K562 (cell line): ENCODE measurements around the gene S1PR1. TPM values are rescaled to one million over a fixed set of nuclear protein-coding genes. Genes with fewer than 3 reads are reported as not detected.

Experiments
- ATAC-seq: fragments of 200-7000 bp; cut with Tn5 transposase; 3 replicates; pipeline ENCODE4 v1.9.1; 2020; ENCODE audit warnings: moderate library complexity
- BruUV-seq: library from RNA; stranded (reverse); fragments of 400-500 nt; replicated peaks from 2 replicates; lab custom pipeline; 2021; lab: Mats Ljungman, UMichigan
- CTCF ChIA-PET: fragments of 300-600 bp; formaldehyde crosslinking; extraction: SDS; loops from one replicate; lab custom pipeline; 2021; ENCODE audit warnings: low intra/inter-chr PET ratio; lab: Yijun Ruan, JAX
- POLR2A ChIA-PET: fragments of 300-600, 350-650 bp; sonication (Branson Sonifier 250); formaldehyde crosslinking; extraction: SDS; loops from one replicate; lab custom pipeline; 2021; ENCODE audit warnings: antibody characterized with exemption, inconsistent platforms; lab: Yijun Ruan, JAX
- DNase-seq, 4 experiments: peaks; one replicate each; pipeline versions ENCODE4 v3.0.0 to v3.0.0-alpha.2; 2011 to 2018; ENCODE audit warnings: low spot score in 3 of 4, mixed read lengths in 3 of 4; ENCODE audit errors: extremely low read depth in 1 of 4
- FAIRE-seq: peaks from 2 replicates; lab custom pipeline; 2011; peaks lifted over from hg19 to GRCh38; lab: Jason Lieb, UNC
- H2AFZ ChIP-seq: 2 replicates; pipeline ENCODE4 v1.6.0; 2011; ENCODE audit warnings: low read depth, low read length, control low read depth, inconsistent platforms
- H3K27ac ChIP-seq: fragments of 200-600 bp; 3 replicates; pipeline ENCODE4 v1.8.0; 2011; ENCODE audit warnings: low read depth, mild to moderate bottlenecking, control low read depth, inconsistent platforms, low read length, moderate library complexity, mixed read lengths; ENCODE audit errors: extremely low read depth
- H3K27me3 ChIP-seq, 2 experiments: fragments of 300-600 bp in 1 of 2; 2 replicates in 1 of 2; 3 replicates in 1 of 2; pipeline versions ENCODE4 v1.6.0 to v1.8.0; 2011; ENCODE audit warnings: inconsistent platforms in 2 of 2, low read length in 2 of 2, mild to moderate bottlenecking in 1 of 2, mixed read lengths in 1 of 2, moderate library complexity in 1 of 2; ENCODE audit not compliant: control insufficient read depth in 2 of 2, insufficient read depth in 2 of 2
- H3K36me3 ChIP-seq: fragments of 300-600 bp; 3 replicates; pipeline ENCODE4 v1.8.0; 2011; ENCODE audit warnings: mild to moderate bottlenecking, low read length, inconsistent platforms; ENCODE audit not compliant: control insufficient read depth, insufficient read depth
- H3K4me1 ChIP-seq, 2 experiments: fragments of 200-600 bp in 1 of 2; replicated peaks in 1 of 2; 2 replicates in 1 of 2; 3 replicates in 1 of 2; pipeline versions ENCODE4 v1.5.1 to v1.8.0; 2011; ENCODE audit warnings: inconsistent platforms in 2 of 2, low read length in 2 of 2, mild to moderate bottlenecking in 1 of 2, mixed read lengths in 1 of 2, moderate library complexity in 1 of 2; ENCODE audit not compliant: control insufficient read depth in 2 of 2, insufficient read depth in 2 of 2
- H3K4me2 ChIP-seq: 2 replicates; pipeline ENCODE4 v1.6.1; 2011; ENCODE audit warnings: low read length, control low read depth, inconsistent platforms, mixed read lengths; ENCODE audit not compliant: insufficient read depth
- H3K4me3 ChIP-seq: fragments of 200-600 bp; sonication (generic), shearing (Covaris generic); 2 replicates; pipeline ENCODE4 v1.5.1; 2016; ENCODE audit warnings: control low read depth, inconsistent platforms
- H3K79me2 ChIP-seq: fragments of 200-600 bp; 3 replicates; pipeline ENCODE4 v1.8.0; 2011; ENCODE audit warnings: low read length, inconsistent platforms; ENCODE audit not compliant: control insufficient read depth, insufficient read depth
- H3K9ac ChIP-seq, 2 experiments: 2 replicates each; pipeline versions ENCODE4 v1.6.0 to v1.6.1; 2011; ENCODE audit warnings: low read depth in 2 of 2, low read length in 2 of 2, control low read depth in 1 of 2, inconsistent platforms in 1 of 2, mild to moderate bottlenecking in 1 of 2, mixed read lengths in 1 of 2; ENCODE audit not compliant: insufficient read depth in 1 of 2
- H3K9me1 ChIP-seq: one replicate; pipeline ENCODE4 v1.6.0; 2011; ENCODE audit warnings: inconsistent platforms, mild to moderate bottlenecking, low read length, moderate library complexity; ENCODE audit not compliant: control insufficient read depth, insufficient read depth
- H3K9me3 ChIP-seq: replicated peaks from 2 replicates; pipeline ENCODE4 v1.5.1; 2011; ENCODE audit warnings: low read depth, low read length, inconsistent platforms; ENCODE audit not compliant: control insufficient read depth, insufficient read depth
- H4K20me1 ChIP-seq: replicated peaks from 2 replicates; pipeline ENCODE4 v1.6.1; 2011; ENCODE audit warnings: low read length, inconsistent platforms, mixed read lengths; ENCODE audit not compliant: control insufficient read depth, insufficient read depth
- ARID3B ChIP-seq: fragments of 250-450 bp; sonication (Bioruptor Pico); IDR thresholded peaks from 2 replicates; pipeline ENCODE4 v1.4.0; 2020; ENCODE audit warnings: borderline replicate concordance
- CBFA2T3 ChIP-seq: fragments of 450-650 bp; IDR thresholded peaks from 2 replicates; pipeline ENCODE4 v1.6.1; 2017
- DEAF1 ChIP-seq: fragments of 450-650 bp; formaldehyde crosslinking; IDR thresholded peaks from 2 replicates; pipeline ENCODE4 v1.4.0; 2020; ENCODE audit warnings: mild to moderate bottlenecking, moderate library complexity
- DIDO1 ChIP-seq: fragments of 450-650 bp; IDR thresholded peaks from 2 replicates; pipeline ENCODE4 v1.6.1; 2016; ENCODE audit warnings: low read depth, missing biosample characterization, missing genetic modification characterization
- GTF2E2 ChIP-seq: fragments of 200-800 bp; sonication (Bioruptor generic); IDR thresholded peaks from 2 replicates; pipeline ENCODE4 v1.6.1; 2016; ENCODE audit warnings: missing genetic modification characterization, missing compliant biosample characterization
- HMG20A ChIP-seq: fragments of 450-650 bp; formaldehyde crosslinking; conservative IDR thresholded peaks from 2 replicates; pipeline ENCODE4 v1.4.0; 2020; ENCODE audit warnings: mild to moderate bottlenecking, mixed read lengths
- HSF4 ChIP-seq: fragments of 250-450 bp; sonication (Bioruptor Pico); IDR thresholded peaks from 2 replicates; pipeline ENCODE4 v2.1.2; 2022; ENCODE audit warnings: mild to moderate bottlenecking, moderate library complexity, borderline replicate concordance
- MEF2D ChIP-seq: conservative IDR thresholded peaks from 2 replicates; pipeline ENCODE4 v1.6.1; 2016; ENCODE audit warnings: low read depth, missing genetic modification characterization, missing compliant biosample characterization
- MNT ChIP-seq, 2 experiments: fragments of 450-650 bp; conservative IDR thresholded peaks; 2 replicates each; pipeline ENCODE4 v1.6.1; 2017; ENCODE audit warnings: mild to moderate bottlenecking in 2 of 2, moderate library complexity in 2 of 2
- ZNF699 ChIP-seq: fragments of 250-450 bp; sonication (Bioruptor Pico); IDR thresholded peaks from 2 replicates; pipeline ENCODE4 v1.8.0; 2021; ENCODE audit warnings: mild to moderate bottlenecking, moderate library complexity; ENCODE audit not compliant: insufficient replicate concordance
- WGBS: fragments of 100-300 bp; shearing (Covaris generic); methylation state at CpG from one replicate; pipeline ENCODE4 v1.1.6; 2016; ENCODE audit warnings: low coverage, mixed read lengths; ENCODE audit not compliant: insufficient coverage; ENCODE audit errors: missing lambda C conversion rate; 5-methylcytosine and 5-hydroxymethylcytosine counted together
- in situ Hi-C: fragments of 300-500 bp; cut with MboI; formaldehyde crosslinking; loops from 4 replicates; pipeline ENCODE4 v1.15.0; 2018; ENCODE audit warnings: inconsistent platforms, mixed read lengths
- intact Hi-C: fragments of 100-400 bp; cut with micrococcal nuclease; formaldehyde crosslinking; loops from 2 replicates; pipeline ENCODE4 v1.14.2; 2022
- polyA plus RNA-seq, 8 experiments: library from polyadenylated mRNA; depleted of rRNA in 4 of 8; stranded (reverse) in 5 of 8; unstranded in 3 of 8; fragments of >200 nt; fragmentation: Nextera tagmentation in 2 of 8; fragmentation: Illumina TruSeq in 1 of 8; extraction: Ambion mirVana in 2 of 8; extraction: Trizol in 1 of 8; gene quantifications; 2 replicates each; pipeline versions ENCODE4 v1.2.1 to v1.2.3, GENCODE V29; 2011 to 2014; ENCODE audit warnings: inconsistent platforms in 1 of 8, missing spikeins in 1 of 8
- total RNA-seq, 7 experiments: library from RNA; depleted of rRNA in 6 of 7; stranded (reverse); fragments of >200 nt in 6 of 7; fragmentation: Illumina TruSeq in 2 of 7; extraction: Trizol in 2 of 7; gene quantifications; 2 replicates each; pipeline versions ENCODE4 v1.2.1 to v1.2.3, GENCODE V29; 2011 to 2021; ENCODE audit warnings: low replicate concordance in 1 of 7
- TF ChIP-seq, protein P1 (sequence below): fragments of 250-450 bp; sonication (Bioruptor Pico); IDR thresholded peaks from 2 replicates; pipeline ENCODE4 v1.5.0; 2021; ENCODE audit warnings: mild to moderate bottlenecking, borderline replicate concordance

S1PR1 gene
- total and polyA plus RNA-seq, 9 of the 15 experiments (the other 6 are each of a cell fraction or from before 2014, with no cell fraction given): 0.22 to 1.2 (median 0.43) TPM

GRCh38 chr1:101288491-101288944, 51.7 kb downstream of the S1PR1 start (continued):
- TF ChIP-seq DEAF1 (CRISPR knock-in tag): peak; percentile 93
- TF ChIP-seq ARID3B (CRISPR knock-in tag): no peak

DNA sequence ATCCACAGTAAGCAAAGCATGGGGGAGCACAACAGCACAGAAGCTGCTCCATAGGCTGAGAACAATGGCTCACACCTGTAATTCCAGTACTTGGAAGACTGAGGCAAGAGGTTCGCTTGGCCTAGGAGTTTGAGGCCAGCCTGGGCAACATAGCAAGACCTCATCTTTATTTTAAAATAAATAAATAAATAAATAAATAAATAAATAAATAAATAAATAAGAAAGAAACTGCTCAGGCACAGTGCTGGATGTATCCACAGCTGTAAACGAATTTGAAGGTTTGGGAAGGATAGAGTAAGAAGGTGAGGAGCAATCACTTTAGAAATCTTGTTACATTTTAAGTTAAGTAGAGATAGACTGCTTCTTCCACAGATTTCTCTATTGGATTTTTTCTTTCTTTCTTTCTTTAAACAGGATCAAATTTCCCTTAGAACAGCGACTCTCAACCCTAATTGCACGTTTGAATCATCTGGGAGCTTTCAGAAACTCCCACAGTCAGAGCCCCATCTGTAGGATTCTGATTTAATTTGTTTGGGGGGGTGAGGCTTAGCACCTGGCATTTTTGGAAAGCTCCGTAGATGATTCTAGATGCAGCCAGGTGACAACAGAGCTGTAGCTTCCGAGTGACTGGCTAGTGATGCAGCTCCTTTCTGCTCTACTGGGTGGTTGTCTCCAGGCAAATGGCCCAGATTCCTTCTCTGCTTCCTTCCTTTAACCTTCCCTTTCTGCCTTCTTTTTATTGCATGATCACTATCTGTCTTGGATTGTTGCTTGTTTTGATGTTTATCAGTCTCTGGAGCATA, 53.5 kb downstream of the S1PR1 start:
- Histone ChIP-seq H3K9ac (no peak overlapping the region), H4K20me1 (no peaks in the 10 kb centered on the region), H3K27me3 (no peaks in the 10 kb centered on the region; a peak in 1 of 5 replicates), H3K27ac (no peak overlapping the region), H3K4me2 (no peak overlapping the region), H3K9me1 (no peaks in the 10 kb centered on the region), H3K9me3 (no peaks in the 10 kb centered on the region), H3K4me3 (no peak overlapping the region), H3K36me3 (no peaks in the 10 kb centered on the region), H2AFZ (no peak overlapping the region), H3K79me2 (no peaks in the 10 kb centered on the region), H3K4me1 (peaks cover 0 to 5% of the 10 kb centered on the region in 2 experiments; a peak in 2 of 5 replicates)
- in situ Hi-C loops: no loop called here
- no TSS peak for BruUV-seq
- 2% methylated on average over 6 of the region's 6 CpGs for WGBS
- ATAC-seq (no peak), DNase-seq (no peak), FAIRE-seq (no peak)
- intact Hi-C loops: no loop called here
- ChIA-PET POLR2A (interaction anchor here (0.9 kb wide), 1 partner anchor 154 kb away, joined by 3 read pairs; no protein-coding TSS in a partner anchor), CTCF (no interaction called here)
- TF ChIP-seq MEF2D (tag) (no peak), HSF4 (no peak), DIDO1 (tag) (no peak), MNT (conservative IDR thresholded peaks at IDR 0.05) (no peak), HMG20A (CRISPR knock-in tag) (no peak), GTF2E2 (tag) (no peak), CBFA2T3 (no peak), ZNF699 (CRISPR knock-in tag) (no peak)
- TF ChIP-seq, protein P1, sequence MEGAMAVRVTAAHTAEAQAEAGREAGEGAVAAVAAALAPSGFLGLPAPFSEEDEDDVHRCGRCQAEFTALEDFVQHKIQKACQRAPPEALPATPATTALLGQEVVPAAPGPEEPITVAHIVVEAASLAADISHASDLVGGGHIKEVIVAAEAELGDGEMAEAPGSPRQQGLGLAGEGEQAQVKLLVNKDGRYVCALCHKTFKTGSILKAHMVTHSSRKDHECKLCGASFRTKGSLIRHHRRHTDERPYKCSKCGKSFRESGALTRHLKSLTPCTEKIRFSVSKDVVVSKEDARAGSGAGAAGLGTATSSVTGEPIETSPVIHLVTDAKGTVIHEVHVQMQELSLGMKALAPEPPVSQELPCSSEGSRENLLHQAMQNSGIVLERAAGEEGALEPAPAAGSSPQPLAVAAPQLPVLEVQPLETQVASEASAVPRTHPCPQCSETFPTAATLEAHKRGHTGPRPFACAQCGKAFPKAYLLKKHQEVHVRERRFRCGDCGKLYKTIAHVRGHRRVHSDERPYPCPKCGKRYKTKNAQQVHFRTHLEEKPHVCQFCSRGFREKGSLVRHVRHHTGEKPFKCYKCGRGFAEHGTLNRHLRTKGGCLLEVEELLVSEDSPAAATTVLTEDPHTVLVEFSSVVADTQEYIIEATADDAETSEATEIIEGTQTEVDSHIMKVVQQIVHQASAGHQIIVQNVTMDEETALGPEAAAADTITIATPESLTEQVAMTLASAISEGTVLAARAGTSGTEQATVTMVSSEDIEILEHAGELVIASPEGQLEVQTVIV (CRISPR knock-in tag): no peak
